Thyroid gland (tissue), 4 donors: ENCODE measurements around the gene F10.

ENCODE experiments used
- CTCF ChIP-seq, 6 experiments: fragments of 200-600 bp in 3 of 6; fragments of 450-650 bp in 3 of 6; sonication (generic) in 3 of 6; IDR thresholded peaks; one replicate each; pipeline ENCODE4 v1.5.1; 2016 to 2019; ENCODE audit warnings: antibody characterized with exemption in 6 of 6, mild to moderate bottlenecking in 2 of 6, inconsistent platforms in 1 of 6, moderate library complexity in 1 of 6
- POLR2A ChIP-seq, 2 donors: fragments of 450-650 bp; IDR thresholded peaks; one replicate each; pipeline ENCODE4 v1.6.1; 2017; ENCODE audit warnings: antibody characterized with exemption in 2 of 2, mild to moderate bottlenecking in 2 of 2, moderate library complexity in 1 of 2

GRCh38 chr13:113151745-113152690, 29.4 kb downstream of the F10 start:
- TF ChIP-seq CTCF (IDR thresholded peaks at IDR 0.05) (no peak), POLR2A (IDR thresholded peaks at IDR 0.05) (no peak)
